Muscle of leg (tissue), 11 donors: Measurements from ENCODE around the gene RILPL1. TPM values are rescaled to one million over a fixed set of nuclear protein-coding genes. Genes with fewer than 3 reads are reported as not detected.
"Not testable (repeated sequence)": the region's sequence is repeated elsewhere in the genome, so short reads cannot be mapped to it uniquely, and the experiment has no call there.

Source experiments
- DNase-seq: peaks from one replicate; pipeline ENCODE4 v3.0.0; 2013
- H3K27ac ChIP-seq: one replicate; pipeline ENCODE4 v1.5.1; 2013; ENCODE audit warnings: mild to moderate bottlenecking, low read length, control low read depth
- H3K27me3 ChIP-seq: one replicate; pipeline ENCODE4 v1.6.1; 2013; ENCODE audit warnings: low read length; ENCODE audit not compliant: control insufficient read depth, insufficient read depth
- H3K36me3 ChIP-seq: one replicate; pipeline ENCODE4 v1.6.1; 2013; ENCODE audit warnings: low read length; ENCODE audit not compliant: control insufficient read depth, insufficient read depth
- H3K4me1 ChIP-seq: one replicate; pipeline ENCODE4 v1.6.1; 2013; ENCODE audit warnings: low read length; ENCODE audit not compliant: control insufficient read depth, insufficient read depth
- H3K4me3 ChIP-seq: one replicate; pipeline ENCODE4 v1.5.1; 2013; ENCODE audit warnings: low read length, control low read depth
- H3K9me3 ChIP-seq: replicated peaks from 2 replicates; pipeline ENCODE4 v1.6.1; 2013; ENCODE audit warnings: low read depth, low read length; ENCODE audit not compliant: control insufficient read depth
- WGBS: methylation state at CpG from one replicate; pipeline ENCODE4 v1.1.5; 2013; ENCODE audit warnings: missing lambda C conversion rate; ENCODE audit not compliant: insufficient coverage; 5-methylcytosine and 5-hydroxymethylcytosine counted together
- polyA plus RNA-seq, 8 donors: library from polyadenylated mRNA; unstranded; fragments of 120-200 nt; gene quantifications; one replicate each; pipeline versions ENCODE4 v1.2.1 to v1.2.3, GENCODE V29; 2013; ENCODE audit warnings: inconsistent platforms in 1 of 8, low replicate concordance in 1 of 8; ENCODE audit not compliant: insufficient read length in 8 of 8, insufficient read depth in 1 of 8
- total RNA-seq: library from RNA; stranded (reverse); fragments of 120-200 nt; gene quantifications from one replicate; pipeline ENCODE4 v1.2.4, GENCODE V29; 2013

Gene RILPL1
- total and polyA plus RNA-seq, 9 donors = 24.8 to 38.3 (median 30.7) TPM

DNA sequence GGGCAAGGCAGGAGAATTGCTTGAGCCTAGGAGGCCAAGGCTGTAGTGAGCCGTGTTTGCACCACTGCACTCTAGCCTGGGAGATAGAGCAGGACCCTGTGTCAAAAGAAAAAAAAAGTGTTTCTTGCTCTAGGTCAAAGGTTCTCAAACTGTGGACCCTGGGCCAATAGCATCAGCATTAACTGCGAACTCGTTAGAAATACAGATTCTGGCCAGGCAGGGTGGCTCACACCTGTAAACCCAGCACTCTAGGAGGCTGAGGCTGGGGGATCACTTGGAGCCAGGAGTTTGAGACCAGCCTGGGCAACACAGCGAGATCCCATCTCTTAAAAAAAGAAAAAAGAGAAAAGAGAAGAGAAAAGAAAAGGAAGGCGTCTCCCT is 97.9 kb downstream of the RILPL1 start:
- H3K36me3 ChIP-seq = no peaks in the 10 kb centered on the region
- WGBS = 60% methylated on average over 3 of the region's 5 CpGs
- no peak overlapping the region for H3K27ac ChIP-seq

DNA sequence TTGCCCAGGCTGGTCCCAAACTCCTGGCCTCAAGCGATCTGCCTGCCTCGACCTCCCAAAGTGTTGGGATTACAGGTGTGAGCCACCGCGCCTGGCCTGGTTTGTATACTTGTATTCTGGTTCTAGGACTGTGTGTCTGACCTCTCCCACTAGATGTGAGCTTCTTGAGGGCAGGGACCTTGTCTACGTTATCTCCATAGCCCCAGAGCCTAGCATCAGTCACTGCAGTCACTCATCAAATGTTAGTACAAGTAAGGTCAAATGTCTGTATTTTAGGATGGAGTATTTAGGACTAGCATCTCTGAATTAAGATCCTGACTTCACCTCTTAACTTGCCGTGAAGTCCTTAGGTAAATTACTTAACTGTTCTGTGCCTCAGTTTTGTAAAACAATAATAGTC is 99.9 kb downstream of the RILPL1 start:
- no peak for DNase-seq
- 100% methylated on average over 2 of the region's 6 CpGs for WGBS
- Histone ChIP-seq H3K9me3 (no peaks in the 10 kb centered on the region), H3K4me3 (no peak overlapping the region), H3K27ac (no peak overlapping the region), H3K27me3 (no peaks in the 10 kb centered on the region), H3K36me3 (no peaks in the 10 kb centered on the region), H3K4me1 (peaks cover 10% of the 10 kb centered on the region)

More for the DNA sequence above, 97.9 kb downstream of the RILPL1 start:
- H3K9me3 ChIP-seq = no peaks in the 10 kb centered on the region
- no peaks in the 10 kb centered on the region for H3K27me3 ChIP-seq
- H3K4me1 ChIP-seq = peaks cover 10% of the 10 kb centered on the region
- H3K4me3 ChIP-seq = peak overlapping the region; percentile 82
- DNase-seq = no peak

DNA sequence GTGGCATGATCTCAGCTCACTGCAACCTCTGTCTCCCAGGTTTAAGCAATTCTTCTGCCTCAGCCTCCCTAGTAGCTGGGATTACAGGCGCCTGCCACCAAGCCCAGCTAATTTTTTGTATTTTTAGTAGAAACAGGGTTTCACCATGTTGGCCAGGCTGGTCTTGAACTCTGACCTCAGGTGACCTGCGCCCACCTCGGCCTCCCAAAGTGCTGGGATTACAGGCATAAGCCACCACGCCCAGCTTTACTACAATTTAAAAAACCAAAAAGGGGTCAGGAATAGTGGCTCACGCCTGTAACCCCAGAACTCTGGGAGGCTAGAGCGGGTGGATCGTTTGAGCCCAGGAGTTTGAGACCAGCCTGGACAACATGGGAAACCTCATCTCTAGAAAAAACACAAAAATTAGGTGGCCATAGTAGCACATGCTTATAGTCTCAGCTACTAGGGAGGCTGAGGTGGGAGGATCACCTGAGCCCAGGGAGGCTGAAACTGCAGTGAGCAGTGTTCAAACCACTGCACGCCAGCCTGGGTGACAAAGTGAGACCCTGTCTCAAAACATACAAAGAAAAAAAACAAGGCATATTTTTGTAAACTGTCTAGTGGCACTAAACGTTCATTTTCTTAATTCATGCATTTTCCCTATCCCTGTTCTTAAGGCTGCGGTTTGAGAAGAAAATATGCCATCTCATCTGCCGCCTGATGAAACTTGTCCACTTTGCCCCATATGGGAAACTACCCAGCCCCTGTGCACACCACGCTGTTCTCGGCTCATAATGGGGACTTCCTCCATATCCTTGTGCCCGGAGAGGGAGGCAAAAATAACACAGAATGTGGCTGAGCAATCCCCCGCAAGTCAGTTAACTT is 101.3 kb downstream of the RILPL1 start:
- H3K27ac ChIP-seq, H3K4me3 ChIP-seq, H3K4me1 ChIP-seq: not testable (repeated sequence)

DNA sequence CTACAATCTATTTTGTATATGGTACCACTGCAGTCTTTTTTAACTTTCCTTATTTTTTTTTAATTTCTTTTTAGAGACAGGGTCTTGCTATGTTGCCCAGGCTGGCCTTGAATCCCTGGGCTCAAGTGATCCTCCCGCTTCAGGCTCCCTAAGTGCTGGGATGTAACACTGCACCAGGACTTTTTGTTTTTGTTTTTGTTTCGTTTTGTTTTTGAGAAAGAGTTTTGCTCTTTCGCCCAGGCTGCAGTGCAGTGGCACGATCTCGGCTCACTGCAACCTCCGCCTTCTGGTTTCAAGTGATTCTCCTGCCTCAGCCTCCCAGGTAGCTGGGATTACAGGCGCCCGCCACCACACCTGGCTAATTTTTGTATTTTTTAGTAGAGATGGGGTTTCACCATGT is 104.4 kb downstream of the RILPL1 start:
- not testable (repeated sequence) for H3K36me3 ChIP-seq, DNase-seq, H3K4me1 ChIP-seq, H3K4me3 ChIP-seq, H3K27ac ChIP-seq, H3K9me3 ChIP-seq, H3K27me3 ChIP-seq
- WGBS = 91% methylated on average over 5 of the region's 8 CpGs

More for the DNA sequence above, 101.3 kb downstream of the RILPL1 start:
- H3K36me3 ChIP-seq, DNase-seq, H3K9me3 ChIP-seq, H3K27me3 ChIP-seq: not testable (repeated sequence)
- WGBS = 53% methylated on average over 6 of the region's 15 CpGs

DNA sequence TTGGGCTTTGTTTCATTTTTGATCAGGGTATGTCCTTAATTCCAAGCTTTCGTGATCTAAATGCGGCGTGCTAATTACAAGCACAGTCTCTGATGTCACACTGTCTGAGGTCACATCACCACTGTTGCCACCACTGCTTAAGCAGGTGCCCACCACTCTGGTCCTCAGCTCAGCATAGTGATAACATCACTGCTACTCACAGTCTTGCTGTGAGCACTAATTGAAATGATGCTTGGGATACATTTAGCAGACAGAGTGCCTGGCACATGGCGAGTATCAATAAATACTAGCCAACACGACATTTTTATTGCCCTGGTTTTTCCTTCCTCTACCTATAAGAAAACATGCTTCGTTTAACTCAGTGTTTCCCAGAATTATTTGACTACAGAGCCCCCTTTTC is 104.9 kb downstream of the RILPL1 start:
- H3K36me3 ChIP-seq = no peaks in the 10 kb centered on the region
- WGBS = 68% methylated on average over 5 of the region's 6 CpGs
- no peaks in the 10 kb centered on the region for H3K9me3 ChIP-seq
- H3K4me3 ChIP-seq = no peak overlapping the region
- H3K27ac ChIP-seq = no peak overlapping the region
- H3K4me1 ChIP-seq = no peaks in the 10 kb centered on the region
- no peak for DNase-seq
- H3K27me3 ChIP-seq = no peaks in the 10 kb centered on the region

DNA sequence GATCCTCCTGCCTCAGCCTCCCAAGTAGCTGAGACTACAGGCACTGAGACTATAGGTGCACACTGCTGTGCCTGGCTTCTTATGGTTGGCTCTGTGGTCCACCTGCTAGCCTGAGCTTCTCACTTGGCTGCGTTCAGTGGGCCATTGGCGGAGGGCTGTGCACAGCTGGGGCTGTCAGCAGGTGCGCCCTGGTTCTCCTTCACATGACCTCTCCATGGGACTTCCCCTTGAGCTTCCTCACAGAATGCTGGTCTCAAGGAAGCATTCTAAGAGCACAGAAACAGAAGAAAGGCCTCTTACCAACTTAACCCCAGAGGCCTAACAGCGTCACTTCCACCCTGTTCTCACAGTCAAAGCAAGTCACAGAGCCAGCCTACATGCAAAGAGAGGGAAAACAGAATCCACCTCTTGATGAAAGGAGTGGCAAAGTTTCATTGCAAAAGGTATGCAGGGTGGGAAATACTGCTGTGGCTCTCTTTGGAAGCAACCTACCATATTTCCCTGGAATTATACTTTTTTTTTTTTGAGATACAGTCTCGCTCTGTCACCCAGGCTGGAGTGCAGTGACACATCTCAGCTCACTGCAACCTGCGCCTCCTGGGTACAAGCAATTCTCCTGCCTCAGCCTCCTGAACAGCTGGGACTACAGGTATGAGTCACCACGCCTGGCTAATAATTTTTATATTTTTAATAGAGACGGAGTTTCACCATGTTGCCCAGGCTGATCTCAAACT is 106.3 kb downstream of the RILPL1 start:
- H3K27me3 ChIP-seq = no peaks in the 10 kb centered on the region
- 82% methylated on average over 5 of the region's 8 CpGs for WGBS
- no peak overlapping the region for H3K4me3 ChIP-seq
- no peak for DNase-seq
- no peaks in the 10 kb centered on the region for H3K9me3 ChIP-seq
- no peaks in the 10 kb centered on the region for H3K36me3 ChIP-seq
- no peaks in the 10 kb centered on the region for H3K4me1 ChIP-seq
- no peak overlapping the region for H3K27ac ChIP-seq

DNA sequence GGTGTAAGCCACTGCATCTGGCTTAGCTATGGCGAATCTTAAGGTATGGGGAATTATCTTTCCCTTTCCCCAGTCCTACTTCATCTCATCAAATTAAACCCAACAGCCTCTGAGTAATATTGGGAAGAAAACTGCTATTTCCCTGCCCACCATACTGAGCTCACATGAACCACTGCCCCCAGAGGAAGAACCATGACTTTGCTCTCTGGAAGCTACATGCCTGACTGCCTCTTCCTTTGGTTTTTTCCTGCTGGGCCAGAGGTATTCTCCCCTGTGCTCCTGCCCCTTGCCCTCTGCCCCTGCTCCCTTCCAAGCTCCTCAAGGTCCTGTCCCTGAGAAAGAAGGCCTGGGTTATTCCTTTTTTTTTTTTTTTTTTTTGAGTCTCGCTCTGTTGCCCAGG is 112.2 kb downstream of the RILPL1 start:
- DNase-seq = no peak
- H3K36me3 ChIP-seq = no peaks in the 10 kb centered on the region
- no peaks in the 10 kb centered on the region for H3K27me3 ChIP-seq
- H3K4me1 ChIP-seq = no peaks in the 10 kb centered on the region
- no peak overlapping the region for H3K4me3 ChIP-seq
- H3K27ac ChIP-seq = no peak overlapping the region
- no CpG with 5 or more reads among the region's 2 CpGs for WGBS
- no peaks in the 10 kb centered on the region for H3K9me3 ChIP-seq

Other genes starting within 250 kb of the RILPL1 start
- gene SBNO1, start 168.9 kb downstream of the RILPL1 start, total RNA-seq = 18.3 TPM
- 10 to 100 TPM in 7 of 8 donors, 1 to 10 TPM in 1; 9.8 to 19.9 (median 16.2) TPM for gene SBNO1, start 168.9 kb downstream of the RILPL1 start, polyA plus RNA-seq
- 23.5 TPM for gene KMT5A, start 149.6 kb downstream of the RILPL1 start, total RNA-seq
- gene KMT5A, start 149.6 kb downstream of the RILPL1 start, polyA plus RNA-seq = 10 to 100 TPM; 27.1 to 36.0 (median 32.9) TPM
- 1.2 TPM for gene RILPL2, start 97.0 kb downstream of the RILPL1 start, total RNA-seq
- gene RILPL2, start 97.0 kb downstream of the RILPL1 start, polyA plus RNA-seq = 1 to 10 TPM; 1.2 to 2.2 (median 1.6) TPM
- 25.5 TPM for gene SNRNP35, start 75.6 kb downstream of the RILPL1 start, total RNA-seq
- gene SNRNP35, start 75.6 kb downstream of the RILPL1 start, polyA plus RNA-seq = 10 to 100 TPM; 23.1 to 34.2 (median 31.3) TPM
- 158 TPM for gene TMED2, start 50.8 kb upstream of the RILPL1 start, total RNA-seq
- gene TMED2, start 50.8 kb upstream of the RILPL1 start, polyA plus RNA-seq = 100 to 1,000 TPM; 129 to 184 (median 153) TPM
- 21.0 TPM for gene DDX55, start 68.4 kb upstream of the RILPL1 start, total RNA-seq
- 10 to 100 TPM; 11.9 to 20.1 (median 13.5) TPM for gene DDX55, start 68.4 kb upstream of the RILPL1 start, polyA plus RNA-seq
- gene EIF2B1, start 100.0 kb upstream of the RILPL1 start, total RNA-seq = 30.2 TPM
- gene EIF2B1, start 100.0 kb upstream of the RILPL1 start, polyA plus RNA-seq = 10 to 100 TPM; 42.2 to 49.1 (median 45.3) TPM
- gene GTF2H3, start 100.1 kb upstream of the RILPL1 start, total RNA-seq = 30.3 TPM
- 10 to 100 TPM; 18.8 to 30.9 (median 26.2) TPM for gene GTF2H3, start 100.1 kb upstream of the RILPL1 start, polyA plus RNA-seq
- 6.3 TPM for gene TCTN2, start 137.4 kb upstream of the RILPL1 start, total RNA-seq
- 10 to 100 TPM in 2 of 8 donors, 1 to 10 TPM in 6; 7.4 to 11.7 (median 8.2) TPM for gene TCTN2, start 137.4 kb upstream of the RILPL1 start, polyA plus RNA-seq
- gene ATP6V0A2, start 178.6 kb upstream of the RILPL1 start, total RNA-seq = 14.1 TPM
- 10 to 100 TPM; 10.1 to 19.6 (median 12.6) TPM for gene ATP6V0A2, start 178.6 kb upstream of the RILPL1 start, polyA plus RNA-seq
- gene DNAH10, start 228.6 kb upstream of the RILPL1 start, total RNA-seq = 1.5 TPM
- gene DNAH10, start 228.6 kb upstream of the RILPL1 start, polyA plus RNA-seq = 1 to 10 TPM; 1.2 to 8.6 (median 1.8) TPM